ENCODE results near the gene SETDB2. TPM values are rescaled to one million over a fixed set of nuclear protein-coding genes. Genes with fewer than 3 reads are reported as not detected.
A peak's percentile ranks its signal among the peaks of the same experiment; 100 is the strongest.

SETDB2 gene
- total and polyA plus RNA-seq, 2 donors, result 8.1 to 15.5 TPM

DNA sequence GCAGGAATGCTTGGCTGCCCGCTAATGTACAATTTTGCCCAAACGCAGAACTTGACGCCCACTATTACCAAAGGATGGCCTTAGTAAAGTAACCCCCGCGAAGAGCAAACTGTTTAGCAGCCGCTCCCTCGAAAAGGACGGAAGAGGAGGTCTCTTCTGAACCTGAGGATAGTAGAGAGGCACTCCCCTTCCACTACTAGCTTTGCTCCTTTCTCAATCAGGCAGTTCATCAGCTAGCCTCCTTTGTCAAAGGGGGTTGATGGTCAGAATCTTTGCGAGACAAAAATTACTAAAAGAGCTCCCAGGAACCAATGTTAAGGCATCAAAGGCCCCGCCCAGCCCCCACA, 744 bp upstream of the SETDB2 start:
- 10% methylated on average over 10 of the region's 10 CpGs for WGBS
- peak in 4 of 9 donors; percentile 56 to 82 (median 64) for DNase-seq (ENCODE audit: low read depth in 6 of 9, low spot score in 9 of 9)
- H3K27me3 ChIP-seq (ENCODE audit: control insufficient read depth in 2 of 2, insufficient read depth in 1 of 2, low read length in 1 of 2), result no peaks in the 10 kb centered on the region
- no peaks in the 10 kb centered on the region for H3K9me3 ChIP-seq (ENCODE audit: control insufficient read depth in 2 of 2, insufficient read depth in 1 of 2, low read length in 1 of 2)
- H3K36me3 ChIP-seq (ENCODE audit: control insufficient read depth in 2 of 2, insufficient read depth in 2 of 2, low read length in 1 of 2), result no peaks in the 10 kb centered on the region
- H3K4me3 ChIP-seq (ENCODE audit: low read length in 2 of 2), result peak overlapping the region; percentile 90 to 94
- peak overlapping the region; percentile 87 to 92 for H3K27ac ChIP-seq (ENCODE audit: low read depth in 1 of 2, low read length in 1 of 2)
- peaks cover 7 to 8% of the 10 kb centered on the region in 2 donors for H3K4me1 ChIP-seq (ENCODE audit: control insufficient read depth in 2 of 2, insufficient read depth in 2 of 2, low read length in 2 of 2)

DNA sequence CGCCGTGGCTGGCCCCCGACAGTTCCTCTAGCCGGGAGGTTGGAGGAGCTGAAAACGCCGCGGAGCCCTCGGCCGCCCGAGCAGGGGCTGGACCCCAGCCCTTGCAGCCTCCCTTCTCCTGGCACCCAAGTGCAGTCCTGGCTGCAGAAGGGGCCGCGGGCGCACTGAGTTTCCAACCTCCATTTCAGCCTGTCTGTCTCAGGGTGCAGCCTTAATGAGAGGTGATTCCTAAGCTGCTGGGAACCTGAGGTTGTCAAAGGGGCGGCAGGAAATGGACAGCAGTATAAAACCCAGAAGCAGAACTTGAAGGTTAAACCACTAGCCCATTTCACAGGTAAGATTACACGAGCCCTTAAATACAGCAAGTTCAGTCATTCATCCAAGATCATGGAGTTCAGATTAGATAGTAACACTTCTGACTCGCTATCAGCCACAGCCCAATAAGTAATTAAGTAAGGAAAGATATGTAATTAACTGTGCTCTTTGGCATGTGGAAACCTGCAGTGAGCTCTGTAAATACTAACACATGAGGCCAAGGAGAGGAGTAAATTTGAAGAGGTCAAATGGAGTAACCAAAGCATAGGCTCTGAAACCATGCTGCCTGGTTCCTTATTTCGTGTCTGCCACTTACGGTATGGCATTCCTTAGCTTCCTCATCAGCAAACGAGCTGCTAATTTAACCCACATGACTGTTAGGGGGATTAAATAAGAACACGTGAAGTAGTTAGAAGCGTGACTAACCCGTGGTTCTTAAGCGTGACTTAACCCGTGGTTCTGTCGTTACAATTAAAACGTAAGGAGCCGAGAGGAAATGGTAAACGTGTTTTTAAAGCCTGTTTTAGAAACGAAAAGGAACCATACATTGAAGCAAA, 686 bp downstream of the SETDB2 start:
- no peaks in the 10 kb centered on the region for H3K36me3 ChIP-seq (ENCODE audit: control insufficient read depth in 2 of 2, insufficient read depth in 2 of 2, low read length in 1 of 2)
- H3K4me1 ChIP-seq (ENCODE audit: control insufficient read depth in 2 of 2, insufficient read depth in 2 of 2, low read length in 2 of 2), result peaks cover 7 to 8% of the 10 kb centered on the region in 2 donors
- H3K27ac ChIP-seq (ENCODE audit: low read depth in 1 of 2, low read length in 1 of 2), result peak overlapping the region; percentile 97 to 98
- peak; percentile 23 to 76 (median 45) for DNase-seq (ENCODE audit: low read depth in 6 of 9, low spot score in 9 of 9)
- under 1% methylated on average over 29 of the region's 29 CpGs for WGBS
- no peaks in the 10 kb centered on the region for H3K9me3 ChIP-seq (ENCODE audit: control insufficient read depth in 2 of 2, insufficient read depth in 1 of 2, low read length in 1 of 2)
- peak overlapping the region; percentile 90 to 94 for H3K4me3 ChIP-seq (ENCODE audit: low read length in 2 of 2)
- no peaks in the 10 kb centered on the region for H3K27me3 ChIP-seq (ENCODE audit: control insufficient read depth in 2 of 2, insufficient read depth in 1 of 2, low read length in 1 of 2)

DNA sequence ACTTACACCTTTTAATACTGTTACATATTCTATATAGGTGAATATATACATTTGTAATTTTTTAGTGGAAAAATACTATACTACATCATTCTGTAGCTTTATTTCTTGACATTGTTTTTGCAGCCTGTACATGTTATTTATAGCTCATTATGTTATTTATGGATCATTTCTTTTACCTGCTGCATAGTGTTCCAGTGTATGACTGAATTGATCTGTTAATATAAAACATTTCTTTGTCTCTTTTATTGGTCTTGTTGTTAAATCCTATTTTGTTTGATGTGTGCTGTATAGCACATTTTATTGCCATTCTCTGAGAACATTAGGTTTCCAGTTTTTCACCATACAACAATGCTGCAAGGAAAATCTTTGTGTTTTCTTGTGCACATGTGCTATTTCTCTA, 2.4 kb downstream of the SETDB2 start:
- Histone ChIP-seq H3K27me3 (ENCODE audit: control insufficient read depth in 2 of 2, insufficient read depth in 1 of 2, low read length in 1 of 2) (no peaks in the 10 kb centered on the region), H3K4me3 (ENCODE audit: low read length in 2 of 2) (no peak overlapping the region), H3K4me1 (ENCODE audit: control insufficient read depth in 2 of 2, insufficient read depth in 2 of 2, low read length in 2 of 2) (peaks cover 7 to 8% of the 10 kb centered on the region in 2 donors), H3K36me3 (ENCODE audit: control insufficient read depth in 2 of 2, insufficient read depth in 2 of 2, low read length in 1 of 2) (no peaks in the 10 kb centered on the region), H3K27ac (ENCODE audit: low read depth in 1 of 2, low read length in 1 of 2) (no peak overlapping the region), H3K9me3 (ENCODE audit: control insufficient read depth in 2 of 2, insufficient read depth in 1 of 2, low read length in 1 of 2) (no peaks in the 10 kb centered on the region)
- DNase-seq (ENCODE audit: low read depth in 6 of 9, low spot score in 9 of 9), result no peak

- WGBS, result 99% methylated on average over 2 of the region's 2 CpGs
- H3K4me1 ChIP-seq (ENCODE audit: control insufficient read depth in 2 of 2, insufficient read depth in 2 of 2, low read length in 2 of 2), result peaks cover 0 to 5% of the 10 kb centered on the region in 2 donors
- no peak for DNase-seq (ENCODE audit: low read depth in 6 of 9, low spot score in 9 of 9)
These were observed 4.7 kb downstream of the SETDB2 start for GRCh38 chr13:49448753-49449152.

DNA sequence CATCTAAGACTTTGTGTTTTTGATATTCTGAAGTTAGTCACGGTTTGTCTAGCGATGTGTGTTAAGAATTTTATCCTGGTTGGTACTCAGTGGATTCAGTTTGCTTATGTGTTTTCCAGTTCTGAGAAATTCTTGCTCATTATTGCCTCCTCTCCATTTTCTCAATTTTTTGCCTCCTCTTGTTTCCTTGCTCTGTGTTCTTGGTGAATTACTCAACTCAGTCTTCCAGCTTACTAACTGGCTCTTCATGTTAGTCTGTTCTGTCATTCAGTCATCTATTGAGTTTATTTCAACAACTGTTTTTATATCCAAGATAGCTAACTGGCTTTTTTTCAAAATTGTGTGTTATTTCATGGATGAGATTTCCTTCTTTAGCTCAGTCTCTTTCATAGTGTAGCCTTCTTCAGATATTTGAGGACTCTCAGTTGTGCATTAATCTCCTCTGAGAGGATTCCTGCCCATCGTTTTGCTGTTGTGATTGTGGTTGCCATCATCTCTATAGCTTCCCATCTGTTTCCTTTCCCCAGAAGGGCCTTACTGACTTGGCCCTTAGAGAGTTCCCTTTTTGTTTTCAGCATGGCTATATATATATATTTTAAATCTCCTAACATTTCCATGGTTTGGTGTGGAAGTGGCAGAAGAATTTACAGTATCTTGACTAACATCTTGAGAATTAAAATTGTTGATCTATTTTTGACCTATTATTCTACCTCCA, 6.2 kb downstream of the SETDB2 start:
- H3K9me3 ChIP-seq (ENCODE audit: control insufficient read depth in 2 of 2, insufficient read depth in 1 of 2, low read length in 1 of 2), result no peaks in the 10 kb centered on the region
- no peaks in the 10 kb centered on the region for H3K27me3 ChIP-seq (ENCODE audit: control insufficient read depth in 2 of 2, insufficient read depth in 1 of 2, low read length in 1 of 2)
- DNase-seq (ENCODE audit: low read depth in 6 of 9, low spot score in 9 of 9), result no peak
- no peak overlapping the region for H3K27ac ChIP-seq (ENCODE audit: low read depth in 1 of 2, low read length in 1 of 2)
- H3K4me3 ChIP-seq (ENCODE audit: low read length in 2 of 2), result no peak overlapping the region
- peaks cover 0 to 7% of the 10 kb centered on the region in 2 donors for H3K36me3 ChIP-seq (ENCODE audit: control insufficient read depth in 2 of 2, insufficient read depth in 2 of 2, low read length in 1 of 2)
- H3K4me1 ChIP-seq (ENCODE audit: control insufficient read depth in 2 of 2, insufficient read depth in 2 of 2, low read length in 2 of 2), result peaks cover 0 to 5% of the 10 kb centered on the region in 2 donors
- WGBS, result 67% methylated on average over 3 of the region's 3 CpGs

More at GRCh38 chr13:49448753-49449152, 4.7 kb downstream of the SETDB2 start:
- H3K4me3 ChIP-seq (ENCODE audit: low read length in 2 of 2), result no peak overlapping the region
- H3K9me3 ChIP-seq (ENCODE audit: control insufficient read depth in 2 of 2, insufficient read depth in 1 of 2, low read length in 1 of 2), result no peaks in the 10 kb centered on the region
- H3K27me3 ChIP-seq (ENCODE audit: control insufficient read depth in 2 of 2, insufficient read depth in 1 of 2, low read length in 1 of 2), result no peaks in the 10 kb centered on the region
- peaks cover 0 to 5% of the 10 kb centered on the region in 2 donors for H3K36me3 ChIP-seq (ENCODE audit: control insufficient read depth in 2 of 2, insufficient read depth in 2 of 2, low read length in 1 of 2)
- H3K27ac ChIP-seq (ENCODE audit: low read depth in 1 of 2, low read length in 1 of 2), result no peak overlapping the region

GRCh38 chr13:49452725-49453457, 8.8 kb downstream of the SETDB2 start:
- 98% methylated on average over 8 of the region's 8 CpGs for WGBS
- Histone ChIP-seq H3K9me3 (ENCODE audit: control insufficient read depth in 2 of 2, insufficient read depth in 1 of 2, low read length in 1 of 2) (no peaks in the 10 kb centered on the region), H3K4me1 (ENCODE audit: control insufficient read depth in 2 of 2, insufficient read depth in 2 of 2, low read length in 2 of 2) (no peaks in the 10 kb centered on the region), H3K27me3 (ENCODE audit: control insufficient read depth in 2 of 2, insufficient read depth in 1 of 2, low read length in 1 of 2) (no peaks in the 10 kb centered on the region), H3K4me3 (ENCODE audit: low read length in 2 of 2) (no peak overlapping the region), H3K36me3 (ENCODE audit: control insufficient read depth in 2 of 2, insufficient read depth in 2 of 2, low read length in 1 of 2) (peaks cover 0 to 7% of the 10 kb centered on the region in 2 donors), H3K27ac (ENCODE audit: low read depth in 1 of 2, low read length in 1 of 2) (no peak overlapping the region)
- DNase-seq (ENCODE audit: low read depth in 6 of 9, low spot score in 9 of 9), result no peak

GRCh38 chr13:49453465-49453864, 9.4 kb downstream of the SETDB2 start:
- WGBS, result over 99% methylated on average over 7 of the region's 7 CpGs
- H3K27me3 ChIP-seq (ENCODE audit: control insufficient read depth in 2 of 2, insufficient read depth in 1 of 2, low read length in 1 of 2), result no peaks in the 10 kb centered on the region
- no peak for DNase-seq (ENCODE audit: low read depth in 6 of 9, low spot score in 9 of 9)
- no peaks in the 10 kb centered on the region for H3K4me1 ChIP-seq (ENCODE audit: control insufficient read depth in 2 of 2, insufficient read depth in 2 of 2, low read length in 2 of 2)
- no peaks in the 10 kb centered on the region for H3K9me3 ChIP-seq (ENCODE audit: control insufficient read depth in 2 of 2, insufficient read depth in 1 of 2, low read length in 1 of 2)
- peaks cover 0 to 7% of the 10 kb centered on the region in 2 donors for H3K36me3 ChIP-seq (ENCODE audit: control insufficient read depth in 2 of 2, insufficient read depth in 2 of 2, low read length in 1 of 2)
- no peak overlapping the region for H3K4me3 ChIP-seq (ENCODE audit: low read length in 2 of 2)
- no peak overlapping the region for H3K27ac ChIP-seq (ENCODE audit: low read depth in 1 of 2, low read length in 1 of 2)

DNA sequence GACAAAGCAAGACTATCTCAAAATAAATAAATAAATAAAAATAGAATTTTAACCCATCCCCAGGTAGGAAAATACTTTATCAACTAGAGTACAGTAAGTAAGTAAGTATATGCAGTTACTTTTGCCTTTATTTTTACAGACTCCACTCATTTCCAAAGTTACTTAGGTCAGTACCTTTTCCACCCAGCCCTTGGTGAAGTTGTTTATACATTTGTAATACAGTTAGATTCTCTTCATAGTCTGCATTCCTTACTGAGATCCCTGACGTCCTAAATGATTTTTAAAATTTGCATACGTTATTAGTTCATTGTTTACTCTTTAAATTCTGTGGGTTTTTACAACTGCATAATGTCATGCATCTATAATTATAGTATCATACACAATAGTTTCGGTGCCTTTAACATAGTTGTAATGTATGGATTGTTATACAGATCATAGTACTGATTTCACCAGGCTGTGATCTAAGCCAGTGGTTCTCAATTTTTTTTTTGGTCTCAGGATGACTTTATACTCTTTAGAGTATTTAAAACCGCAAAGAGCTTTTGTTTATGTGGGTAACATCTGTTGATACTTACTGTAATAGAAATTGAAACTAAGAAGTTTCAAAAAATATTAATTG, 10.4 kb downstream of the SETDB2 start:
- H3K4me3 ChIP-seq (ENCODE audit: low read length in 2 of 2), result no peak overlapping the region
- 77% methylated on average over 4 of the region's 4 CpGs for WGBS
- H3K36me3 ChIP-seq (ENCODE audit: control insufficient read depth in 2 of 2, insufficient read depth in 2 of 2, low read length in 1 of 2), result peaks cover 0 to 7% of the 10 kb centered on the region in 2 donors
- H3K9me3 ChIP-seq (ENCODE audit: control insufficient read depth in 2 of 2, insufficient read depth in 1 of 2, low read length in 1 of 2), result no peaks in the 10 kb centered on the region
- H3K4me1 ChIP-seq (ENCODE audit: control insufficient read depth in 2 of 2, insufficient read depth in 2 of 2, low read length in 2 of 2), result no peaks in the 10 kb centered on the region
- H3K27ac ChIP-seq (ENCODE audit: low read depth in 1 of 2, low read length in 1 of 2), result no peak overlapping the region
- no peaks in the 10 kb centered on the region for H3K27me3 ChIP-seq (ENCODE audit: control insufficient read depth in 2 of 2, insufficient read depth in 1 of 2, low read length in 1 of 2)
- DNase-seq (ENCODE audit: low read depth in 6 of 9, low spot score in 9 of 9), result no peak
